ENCODE measurements around the gene PDZRN3. TPM values are rescaled to one million over a fixed set of nuclear protein-coding genes. Genes with fewer than 3 reads are reported as not detected.
A peak's percentile ranks its signal among the peaks of the same experiment; 100 is the strongest.

Gene PDZRN3
- total RNA-seq, 1 donor = 76.8 TPM

DNA sequence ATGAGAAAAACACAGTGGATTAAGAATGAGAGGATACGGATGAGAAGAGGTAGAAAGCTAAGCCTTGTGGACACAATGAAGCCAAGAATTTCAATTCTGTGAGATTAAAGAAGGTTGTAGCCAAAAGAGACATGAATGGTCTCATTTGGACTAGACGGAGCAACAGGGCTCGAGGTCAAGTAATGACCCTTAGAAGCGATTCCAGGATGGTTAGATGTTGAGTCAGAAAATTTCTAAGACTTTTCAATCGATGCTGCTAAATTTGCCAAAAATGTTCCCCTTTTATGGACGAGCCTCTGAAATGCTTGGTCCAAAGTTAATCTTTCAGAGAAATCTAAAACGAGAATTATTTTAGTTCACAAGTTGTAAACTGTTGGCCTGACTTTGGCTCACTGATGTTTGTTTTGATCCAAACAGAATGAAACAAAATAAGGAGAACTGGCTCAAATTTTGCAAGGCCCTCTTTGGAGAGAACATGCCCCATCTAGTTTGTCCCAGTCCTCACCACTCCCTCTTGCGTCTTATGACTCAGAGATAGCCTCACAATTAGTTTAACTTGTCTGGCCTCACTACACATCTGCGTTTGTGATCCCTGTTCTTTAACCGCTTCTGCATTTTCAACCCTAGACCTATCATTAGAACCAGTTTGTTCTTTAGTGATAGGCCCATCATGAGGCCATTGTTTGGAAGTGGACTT is 235.5 kb downstream of the PDZRN3 start:
- TF ChIP-seq, protein P1, sequence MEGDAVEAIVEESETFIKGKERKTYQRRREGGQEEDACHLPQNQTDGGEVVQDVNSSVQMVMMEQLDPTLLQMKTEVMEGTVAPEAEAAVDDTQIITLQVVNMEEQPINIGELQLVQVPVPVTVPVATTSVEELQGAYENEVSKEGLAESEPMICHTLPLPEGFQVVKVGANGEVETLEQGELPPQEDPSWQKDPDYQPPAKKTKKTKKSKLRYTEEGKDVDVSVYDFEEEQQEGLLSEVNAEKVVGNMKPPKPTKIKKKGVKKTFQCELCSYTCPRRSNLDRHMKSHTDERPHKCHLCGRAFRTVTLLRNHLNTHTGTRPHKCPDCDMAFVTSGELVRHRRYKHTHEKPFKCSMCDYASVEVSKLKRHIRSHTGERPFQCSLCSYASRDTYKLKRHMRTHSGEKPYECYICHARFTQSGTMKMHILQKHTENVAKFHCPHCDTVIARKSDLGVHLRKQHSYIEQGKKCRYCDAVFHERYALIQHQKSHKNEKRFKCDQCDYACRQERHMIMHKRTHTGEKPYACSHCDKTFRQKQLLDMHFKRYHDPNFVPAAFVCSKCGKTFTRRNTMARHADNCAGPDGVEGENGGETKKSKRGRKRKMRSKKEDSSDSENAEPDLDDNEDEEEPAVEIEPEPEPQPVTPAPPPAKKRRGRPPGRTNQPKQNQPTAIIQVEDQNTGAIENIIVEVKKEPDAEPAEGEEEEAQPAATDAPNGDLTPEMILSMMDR (IDR thresholded peaks at IDR 0.05; ENCODE audit: insufficient read depth, low read length) = no peak
- DNase-seq (ENCODE audit: low read depth) = peak; percentile 47

DNA sequence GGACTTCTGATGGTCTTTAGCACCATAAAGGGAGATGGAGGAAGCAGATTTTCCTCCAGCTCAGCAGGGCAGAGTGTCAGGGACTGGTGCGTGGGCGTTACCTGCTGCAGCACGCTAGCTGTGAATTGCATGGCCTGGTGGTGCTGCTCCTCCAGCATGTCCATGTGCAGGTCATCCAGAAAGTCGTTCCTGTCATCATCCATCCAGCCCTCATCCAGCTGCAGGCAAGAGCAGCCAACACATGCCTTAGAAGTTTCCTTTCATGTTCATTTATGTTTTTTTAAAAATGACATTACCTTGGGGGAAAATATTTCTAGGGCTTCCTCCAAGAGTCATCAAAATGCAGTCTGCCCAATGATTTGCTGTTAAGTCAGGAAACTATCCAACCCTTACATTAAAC is 239.2 kb downstream of the PDZRN3 start:
- TF ChIP-seq, protein P1 (IDR thresholded peaks at IDR 0.05; ENCODE audit: insufficient read depth, low read length) = no peak
- DNase-seq (ENCODE audit: low read depth) = no peak
- H3K4me3 ChIP-seq (ENCODE audit: low read depth, low read length) = no peak overlapping the region

More for the DNA sequence above, 235.5 kb downstream of the PDZRN3 start:
- no peak overlapping the region for H3K4me3 ChIP-seq (ENCODE audit: low read depth, low read length)

DNA sequence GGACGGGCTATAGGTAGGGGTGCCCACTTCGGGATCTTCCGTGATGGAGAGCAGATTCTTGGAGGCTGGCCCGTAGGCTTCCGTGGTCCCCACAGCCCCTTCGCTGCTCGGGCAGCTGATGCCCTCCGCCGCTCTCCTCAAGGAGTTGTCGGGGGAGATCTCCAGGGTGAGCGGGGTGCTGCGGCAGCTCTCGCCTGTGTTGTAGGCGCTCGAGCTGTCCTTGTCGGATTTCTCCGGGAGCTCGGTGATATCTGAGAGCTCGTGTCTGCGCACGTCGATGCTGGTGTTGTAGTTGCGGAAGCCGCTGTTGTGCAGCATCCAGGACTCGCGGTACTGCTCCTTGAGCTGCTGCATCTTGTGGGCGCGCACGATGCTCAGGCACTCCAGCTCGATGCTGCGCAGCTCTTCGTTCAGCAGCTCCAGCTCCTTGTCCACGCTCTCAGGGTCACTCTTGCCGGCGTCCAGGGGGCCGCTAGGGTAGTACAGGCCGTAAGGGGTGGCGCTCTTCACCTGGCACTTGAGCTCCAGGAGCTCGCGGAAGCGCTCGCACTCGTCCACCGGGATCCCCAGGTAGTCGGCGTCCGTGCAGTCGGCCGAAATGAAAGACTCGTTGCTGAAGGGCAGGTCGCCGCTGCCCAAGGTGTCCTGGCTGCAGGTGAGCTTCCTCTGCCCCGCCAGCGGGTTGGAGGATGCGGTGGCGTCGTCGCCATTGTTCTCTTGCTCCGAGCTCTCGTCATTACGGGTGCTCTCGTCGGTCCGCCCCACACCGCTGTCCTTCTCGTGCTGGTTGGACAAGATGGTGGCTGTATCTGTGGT is 240.4 kb downstream of the PDZRN3 start:
- H3K4me3 ChIP-seq (ENCODE audit: low read depth, low read length) = no peak overlapping the region
- TF ChIP-seq, protein P1 (IDR thresholded peaks at IDR 0.05; ENCODE audit: insufficient read depth, low read length) = no peak
- no peak for DNase-seq (ENCODE audit: low read depth)

DNA sequence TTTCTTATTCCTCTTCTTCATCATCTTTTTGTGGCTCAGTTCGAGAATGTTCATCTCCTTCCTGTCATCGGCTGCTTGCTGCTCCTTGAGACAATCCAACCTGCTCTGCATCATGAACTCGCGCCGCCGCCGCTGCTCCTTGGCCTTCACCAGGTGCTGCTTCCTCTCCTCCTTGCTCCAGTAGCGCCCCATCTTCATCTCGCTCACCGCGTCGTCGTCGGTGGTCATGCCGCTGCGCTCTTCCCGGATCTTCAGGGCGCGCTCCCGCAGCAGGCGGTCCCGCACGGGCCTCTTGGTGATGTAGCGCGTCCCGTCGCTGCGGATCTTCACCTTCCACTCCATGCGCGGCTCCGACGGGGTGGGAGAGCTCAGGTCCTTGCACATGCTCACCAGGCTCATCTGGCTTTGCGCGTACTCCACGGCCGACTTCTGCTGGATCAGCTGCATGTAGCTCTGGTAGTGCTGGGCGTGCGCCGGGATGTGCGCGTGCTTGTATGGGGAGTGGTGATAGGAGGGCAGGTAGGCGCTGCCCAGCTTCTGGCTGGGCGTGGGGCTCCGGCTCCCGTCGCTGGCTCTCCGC is 241.2 kb downstream of the PDZRN3 start:
- TF ChIP-seq, protein P1 (IDR thresholded peaks at IDR 0.05; ENCODE audit: insufficient read depth, low read length) = no peak
- no peak overlapping the region for H3K4me3 ChIP-seq (ENCODE audit: low read depth, low read length)
- no peak for DNase-seq (ENCODE audit: low read depth)

DNA sequence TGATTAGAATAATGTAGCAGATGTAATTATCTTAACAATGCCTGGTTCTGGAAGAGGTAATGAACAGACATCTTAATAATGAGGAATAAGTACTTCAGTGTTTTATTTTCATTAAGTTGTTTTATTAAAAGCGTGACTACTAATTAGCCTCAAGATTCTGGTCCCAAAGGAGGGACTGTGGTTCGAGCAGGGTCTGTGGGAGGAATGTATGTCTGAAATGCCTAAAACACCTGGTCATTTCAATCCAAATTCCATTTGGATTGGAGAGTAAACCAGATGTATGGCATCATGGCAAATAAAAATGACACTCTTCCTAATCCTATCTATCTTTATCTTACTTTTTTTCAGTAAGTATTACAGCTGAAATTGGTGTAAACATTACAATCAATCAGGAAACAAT is 243.2 kb downstream of the PDZRN3 start:
- no peak for DNase-seq (ENCODE audit: low read depth)
- TF ChIP-seq, protein P1 (IDR thresholded peaks at IDR 0.05; ENCODE audit: insufficient read depth, low read length) = no peak
- no peak overlapping the region for H3K4me3 ChIP-seq (ENCODE audit: low read depth, low read length)

DNA sequence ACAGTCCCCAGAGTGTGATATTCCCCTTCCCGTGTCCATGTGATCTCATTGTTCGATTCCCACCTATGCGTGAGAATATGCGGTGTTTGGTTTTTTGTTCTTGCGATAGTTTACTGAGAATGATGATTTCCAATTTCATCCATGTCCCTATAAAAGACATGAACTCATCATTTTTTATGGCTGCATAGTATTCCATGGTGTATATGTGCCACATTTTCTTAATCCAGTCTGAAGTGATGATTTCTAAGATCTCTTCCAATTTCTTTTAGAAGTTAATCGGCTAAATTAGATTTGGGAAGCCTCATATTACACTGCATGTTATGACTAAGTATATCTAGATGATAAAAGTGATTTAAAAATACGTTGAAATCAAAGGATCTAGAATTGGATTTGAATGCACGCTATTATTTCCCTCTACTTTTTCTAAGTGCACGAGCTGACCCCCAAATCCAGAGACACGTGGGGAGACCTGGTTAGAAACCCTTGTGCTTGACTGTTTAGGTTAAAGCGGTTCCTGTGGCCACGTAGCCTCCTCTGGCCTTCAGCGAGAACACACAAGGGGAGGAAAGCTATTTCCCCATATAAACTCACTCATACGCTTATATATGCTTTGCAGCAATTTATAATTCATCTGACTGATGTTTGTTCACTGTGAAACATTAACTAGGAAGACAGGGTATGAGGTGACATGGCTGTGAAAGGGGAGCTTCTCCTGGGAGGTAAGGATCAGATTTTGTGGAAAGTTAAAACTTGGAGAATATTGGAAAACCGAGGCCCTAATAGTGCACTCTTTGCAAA is 243.8 kb downstream of the PDZRN3 start:
- TF ChIP-seq, protein P1 (IDR thresholded peaks at IDR 0.05; ENCODE audit: insufficient read depth, low read length) = no peak
- no peak for DNase-seq (ENCODE audit: low read depth)
- H3K4me3 ChIP-seq (ENCODE audit: low read depth, low read length) = no peak overlapping the region
